Osteocyte (in vitro differentiated cells): ENCODE results near the gene ATP2A2. TPM values are rescaled to one million over a fixed set of nuclear protein-coding genes. Genes with fewer than 3 reads are reported as not detected.

ENCODE experiments used
- DNase-seq: peaks from one replicate; pipeline ENCODE4 v3.0.0; 2021; ENCODE audit warnings: mixed read lengths; ENCODE audit not compliant: unreplicated experiment; ENCODE audit errors: extremely low spot score
- H3K27ac Mint-ChIP-seq: one replicate; pipeline ENCODE4 v1.8.0; 2021; ENCODE audit warnings: mild to moderate bottlenecking, mixed read lengths; ENCODE audit not compliant: unreplicated experiment
- H3K27me3 Mint-ChIP-seq: one replicate; pipeline ENCODE4 v1.8.0; 2021; ENCODE audit warnings: mixed read lengths; ENCODE audit not compliant: unreplicated experiment
- H3K36me3 Mint-ChIP-seq: one replicate; pipeline ENCODE4 v1.8.0; 2021; ENCODE audit warnings: mixed read lengths; ENCODE audit not compliant: unreplicated experiment
- H3K4me1 Mint-ChIP-seq: one replicate; pipeline ENCODE4 v1.8.0; 2021; ENCODE audit warnings: mixed read lengths; ENCODE audit not compliant: unreplicated experiment
- H3K4me3 Mint-ChIP-seq: one replicate; pipeline ENCODE4 v1.8.0; 2021; ENCODE audit warnings: mild to moderate bottlenecking, moderate library complexity, mixed read lengths; ENCODE audit not compliant: unreplicated experiment
- H3K9me3 Mint-ChIP-seq: one replicate; pipeline ENCODE4 v1.8.0; 2021; ENCODE audit warnings: mixed read lengths; ENCODE audit not compliant: unreplicated experiment
- CTCF ChIP-seq: fragments of 200-600 bp; sonication (generic); IDR thresholded peaks from 2 replicates; pipeline ENCODE4 v1.5.0; 2021; ENCODE audit warnings: antibody characterized with exemption, mild to moderate bottlenecking, moderate library complexity
- long read RNA-seq: library from polyadenylated mRNA; unstranded; transcript quantifications from one replicate; pipeline ENCODE4 v2.0.0, GENCODE V29; 2021
- total RNA-seq: library from RNA; stranded (reverse); gene quantifications from 2 replicates; pipeline ENCODE4 v1.2.1, GENCODE V29; 2021

The ATP2A2 gene
- total RNA-seq, result 183 and 197 TPM in 2 replicates
- long read RNA-seq, partial matches to known transcripts, result 2 of 28 reads
- long read RNA-seq, other reads (novel, unspliced or antisense), result 26 of 28 reads

DNA sequence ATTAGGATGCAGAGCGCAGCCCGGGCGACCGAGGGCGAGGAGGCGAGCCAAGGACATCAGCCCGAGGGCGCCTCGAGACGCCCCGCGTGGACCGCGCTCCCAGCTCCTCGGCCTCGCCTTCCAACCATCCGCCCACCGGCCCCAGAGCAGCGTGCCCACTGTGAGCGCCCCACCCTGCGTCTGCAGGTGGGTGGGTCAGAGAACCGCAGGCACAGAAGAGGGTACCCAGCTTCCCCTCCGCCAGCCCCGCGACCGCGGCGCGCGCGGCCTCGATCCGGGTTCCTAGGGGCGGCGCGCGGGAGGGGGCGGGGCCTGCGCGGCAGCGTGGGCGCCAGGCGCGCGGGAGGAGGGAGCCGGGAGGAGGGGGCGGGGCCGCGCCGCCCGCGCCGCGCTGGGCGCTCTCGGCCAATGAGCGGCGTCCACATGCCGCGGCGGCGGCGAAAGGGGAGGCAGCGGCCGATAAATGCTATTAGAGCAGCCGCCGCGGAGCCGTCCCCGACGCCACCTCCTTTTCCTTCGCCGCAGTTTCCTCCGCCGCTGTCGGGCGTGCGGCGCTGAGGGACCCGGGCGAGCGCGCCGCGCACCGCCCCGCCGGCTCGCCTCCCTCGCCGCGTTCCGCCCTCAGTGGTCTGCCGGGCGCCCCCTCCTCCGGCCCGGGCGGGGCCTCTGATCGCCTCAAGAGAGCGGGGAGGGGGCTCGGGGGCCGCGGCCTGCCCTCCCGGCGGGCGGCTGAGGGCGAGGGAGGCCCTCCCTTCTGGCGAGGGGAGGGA is at the start of gene ATP2A2:
ATP2A2 (plus strand) TSS at position 469 of the 770 bp plus-strand sequence. CDS start 543 bp downstream, outside the sequence.
- Mint-ChIP-seq H3K4me3 (peak within 1 kb of the TSS; percentile 87), H3K36me3 (peaks cover 25% of the 10 kb centered on the region)

DNA sequence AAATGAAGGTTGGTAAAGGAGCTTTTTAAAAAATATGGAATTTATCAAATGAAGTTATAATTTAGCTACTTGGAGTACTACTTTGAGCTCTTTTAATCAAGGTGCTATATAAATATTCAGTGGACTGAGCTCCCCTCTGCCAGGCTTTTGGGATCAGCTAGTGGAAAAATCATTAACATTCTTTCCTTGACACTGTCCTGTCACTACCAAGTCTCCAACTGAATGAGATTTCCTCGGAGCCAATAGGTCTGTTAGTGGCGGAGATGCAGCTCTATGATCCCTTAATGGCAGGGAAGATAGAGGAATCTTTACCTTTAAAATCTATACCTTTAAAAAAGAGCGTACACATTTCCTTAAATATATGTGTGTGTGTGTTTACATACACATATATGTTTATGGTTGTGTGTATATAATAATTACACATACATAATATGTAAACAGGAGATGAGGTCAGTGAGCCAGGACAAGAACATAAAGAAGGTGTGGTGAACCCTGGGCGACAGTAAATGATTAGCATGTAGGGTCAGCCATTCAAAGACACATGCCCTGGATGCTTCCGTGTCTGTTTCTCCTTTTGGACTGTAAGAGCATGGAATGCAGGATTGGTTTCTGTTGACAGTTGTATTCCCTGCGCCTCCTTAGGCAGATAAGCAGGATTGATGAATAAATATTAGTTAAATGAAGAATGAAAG is 47.7 kb upstream of the ATP2A2 start:
- Mint-ChIP-seq H3K27me3 (no peaks in the 10 kb centered on the region), H3K4me3 (no peak overlapping the region), H3K4me1 (peaks cover 31% of the 10 kb centered on the region), H3K9me3 (no peaks in the 10 kb centered on the region), H3K27ac (no peak overlapping the region), H3K36me3 (no peaks in the 10 kb centered on the region)
- DNase-seq, result no peak
- no peak for TF ChIP-seq CTCF

More for the DNA sequence above, at the start of gene ATP2A2:
- no peak for TF ChIP-seq CTCF
- H3K4me1 Mint-ChIP-seq, result peaks cover 49% of the 10 kb centered on the region
- no peaks in the 10 kb centered on the region for H3K9me3 Mint-ChIP-seq
- peak; percentile 96 for DNase-seq
- no peaks in the 10 kb centered on the region for H3K27me3 Mint-ChIP-seq
- H3K27ac Mint-ChIP-seq, result peak within 1 kb of the TSS; percentile 95

- TF ChIP-seq CTCF, result no peak
- no peak overlapping the region for H3K27ac Mint-ChIP-seq
- DNase-seq, result no peak
- H3K4me1 Mint-ChIP-seq, result peaks cover 31% of the 10 kb centered on the region
- no peaks in the 10 kb centered on the region for H3K9me3 Mint-ChIP-seq
- no peaks in the 10 kb centered on the region for H3K36me3 Mint-ChIP-seq
- no peak overlapping the region for H3K4me3 Mint-ChIP-seq
- no peaks in the 10 kb centered on the region for H3K27me3 Mint-ChIP-seq
These were observed 46.7 kb upstream of the ATP2A2 start for GRCh38 chr12:110234331-110234751.

DNA sequence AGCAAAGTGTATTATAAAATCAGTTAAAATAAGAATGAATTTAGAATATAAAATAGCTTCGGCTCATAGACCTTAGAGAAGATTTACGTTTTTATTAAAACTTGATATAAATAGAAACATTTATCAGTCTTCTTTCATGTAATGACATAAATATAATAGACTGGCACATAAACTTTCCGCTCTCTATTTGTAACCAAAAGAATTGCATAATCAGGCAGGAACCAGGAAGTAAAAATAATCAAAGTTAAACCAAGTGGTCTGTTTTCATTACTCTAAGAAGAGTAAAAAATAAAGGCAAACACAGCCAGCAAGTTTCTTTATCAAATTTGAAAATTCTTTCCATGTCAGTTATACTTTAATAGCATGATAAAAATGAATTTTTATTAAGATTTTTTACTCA is 46.3 kb upstream of the ATP2A2 start:
- Mint-ChIP-seq H3K36me3 (no peaks in the 10 kb centered on the region), H3K27me3 (no peaks in the 10 kb centered on the region), H3K27ac (no peak overlapping the region), H3K4me1 (peaks cover 31% of the 10 kb centered on the region), H3K4me3 (no peak overlapping the region), H3K9me3 (no peaks in the 10 kb centered on the region)
- DNase-seq, result no peak
- no peak for TF ChIP-seq CTCF

GRCh38 chr12:110235383-110235782 is 45.7 kb upstream of the ATP2A2 start:
- Mint-ChIP-seq H3K4me1 (peaks cover 29% of the 10 kb centered on the region), H3K36me3 (no peaks in the 10 kb centered on the region), H3K27ac (no peak overlapping the region), H3K4me3 (no peak overlapping the region), H3K27me3 (no peaks in the 10 kb centered on the region), H3K9me3 (no peaks in the 10 kb centered on the region)
- no peak for DNase-seq
- no peak for TF ChIP-seq CTCF
